Measurements from ENCODE around the gene COL5A2. TPM values are rescaled to one million over a fixed set of nuclear protein-coding genes. Genes with fewer than 3 reads are reported as not detected.
A peak's percentile ranks its signal among the peaks of the same experiment; 100 is the strongest.

Gene COL5A2
- total RNA-seq, 1 donor from 2014 or later, result 6.8 TPM

GRCh38 chr2:189022492-189022891, 157.1 kb downstream of the COL5A2 start:
- ATAC-seq (ENCODE audit: poor library complexity), result peak; percentile 75
- intact Hi-C loops (cut with DNase I), result no loop called here

GRCh38 chr2:189022053-189022481, 157.5 kb downstream of the COL5A2 start:
- DNase-seq (no peak), ATAC-seq (ENCODE audit: poor library complexity) (peak; percentile 88)
- intact Hi-C loops (cut with DNase I), result no loop called here

More at GRCh38 chr2:189022492-189022891, 157.1 kb downstream of the COL5A2 start:
- no peak for DNase-seq

- intact Hi-C loops (cut with DNase I), result no loop called here
- ATAC-seq (ENCODE audit: poor library complexity), result no peak
- no peak for DNase-seq
Measured at GRCh38 chr2:189020179-189020578, 159.4 kb downstream of the COL5A2 start.

- intact Hi-C loops (cut with DNase I), result no loop called here
- no peak for DNase-seq
- ATAC-seq (ENCODE audit: poor library complexity), result no peak
Measured at GRCh38 chr2:189018631-189019030, 160.9 kb downstream of the COL5A2 start.

GRCh38 chr2:189016311-189016861, 163.2 kb downstream of the COL5A2 start:
- DNase-seq (no peak), ATAC-seq (ENCODE audit: poor library complexity) (no peak)
- intact Hi-C loops (cut with DNase I), result no loop called here

GRCh38 chr2:189015359-189015758, 164.2 kb downstream of the COL5A2 start:
- DNase-seq (no peak), ATAC-seq (ENCODE audit: poor library complexity) (no peak)
- intact Hi-C loops (cut with DNase I), result no loop called here

- no peak for DNase-seq
- ATAC-seq (ENCODE audit: poor library complexity), result no peak
- intact Hi-C loops (cut with DNase I), result no loop called here
Measured at GRCh38 chr2:189014449-189015138, 165.0 kb downstream of the COL5A2 start.

- DNase-seq (no peak), ATAC-seq (ENCODE audit: poor library complexity) (no peak)
- intact Hi-C loops (cut with DNase I), result no loop called here
Measured at GRCh38 chr2:189013671-189014448, 165.7 kb downstream of the COL5A2 start.

GRCh38 chr2:189013031-189013430, 166.5 kb downstream of the COL5A2 start:
- DNase-seq, result no peak
- ATAC-seq (ENCODE audit: poor library complexity), result no peak
- intact Hi-C loops (cut with DNase I), result no loop called here

- intact Hi-C loops (cut with DNase I), result no loop called here
- ATAC-seq (ENCODE audit: poor library complexity) (no peak), DNase-seq (no peak)
Measured at GRCh38 chr2:189012351-189012750, 167.2 kb downstream of the COL5A2 start.

- no peak for DNase-seq
- intact Hi-C loops (cut with DNase I), result no loop called here
- ATAC-seq (ENCODE audit: poor library complexity), result no peak
Measured at GRCh38 chr2:189010536-189010935, 169.0 kb downstream of the COL5A2 start.

GRCh38 chr2:189008555-189009262, 170.9 kb downstream of the COL5A2 start:
- intact Hi-C loops (cut with DNase I), result no loop called here
- no peak for ATAC-seq (ENCODE audit: poor library complexity)
- DNase-seq, result no peak

- DNase-seq (no peak), ATAC-seq (ENCODE audit: poor library complexity) (no peak)
- intact Hi-C loops (cut with DNase I), result no loop called here
Measured at GRCh38 chr2:189002079-189002478, 177.5 kb downstream of the COL5A2 start.

GRCh38 chr2:189000221-189000620, 179.3 kb downstream of the COL5A2 start:
- no peak for DNase-seq
- ATAC-seq (ENCODE audit: poor library complexity), result no peak
- intact Hi-C loops (cut with DNase I), result no loop called here

GRCh38 chr2:188997263-188997662, 182.3 kb downstream of the COL5A2 start:
- intact Hi-C loops (cut with DNase I), result no loop called here

GRCh38 chr2:188993247-188993646, 186.3 kb downstream of the COL5A2 start:
- no peak for ATAC-seq (ENCODE audit: poor library complexity)
- intact Hi-C loops (cut with DNase I), result no loop called here

More at GRCh38 chr2:188997263-188997662, 182.3 kb downstream of the COL5A2 start:
- DNase-seq (no peak), ATAC-seq (ENCODE audit: poor library complexity) (peak; percentile 22)

GRCh38 chr2:188986839-188987238, 192.7 kb downstream of the COL5A2 start:
- no peak for ATAC-seq (ENCODE audit: poor library complexity)
- no peak for DNase-seq
- intact Hi-C loops (cut with DNase I), result loop anchor here (10.0 kb wide), 1 partner anchor 462 kb away; no protein-coding TSS in a partner anchor

More at GRCh38 chr2:188993247-188993646, 186.3 kb downstream of the COL5A2 start:
- no peak for DNase-seq

GRCh38 chr2:188984680-188985079, 194.9 kb downstream of the COL5A2 start:
- ATAC-seq (ENCODE audit: poor library complexity) (peak; percentile 60), DNase-seq (no peak)
- intact Hi-C loops (cut with DNase I), result loop anchor here (10.0 kb wide), 1 partner anchor 460 kb away; no protein-coding TSS in a partner anchor

- no peak for DNase-seq
- intact Hi-C loops (cut with DNase I), result loop anchor here (10.0 kb wide), 1 partner anchor 459 kb away; no protein-coding TSS in a partner anchor
- ATAC-seq (ENCODE audit: poor library complexity), result peak; percentile 68
Measured at GRCh38 chr2:188984065-188984491, 195.5 kb downstream of the COL5A2 start.
